GM20000 (cell line): ENCODE data around the gene RABEPK.

ENCODE experiments used
- DNase-seq: peaks from one replicate; pipeline ENCODE4 v3.0.0; 2012; ENCODE audit warnings: low spot score
- CTCF ChIP-seq: IDR thresholded peaks from 2 replicates; pipeline ENCODE4 v1.5.1; 2012; ENCODE audit warnings: mild to moderate bottlenecking, control low read depth; ENCODE audit errors: extremely low read depth, missing control alignments

RABEPK gene

DNA sequence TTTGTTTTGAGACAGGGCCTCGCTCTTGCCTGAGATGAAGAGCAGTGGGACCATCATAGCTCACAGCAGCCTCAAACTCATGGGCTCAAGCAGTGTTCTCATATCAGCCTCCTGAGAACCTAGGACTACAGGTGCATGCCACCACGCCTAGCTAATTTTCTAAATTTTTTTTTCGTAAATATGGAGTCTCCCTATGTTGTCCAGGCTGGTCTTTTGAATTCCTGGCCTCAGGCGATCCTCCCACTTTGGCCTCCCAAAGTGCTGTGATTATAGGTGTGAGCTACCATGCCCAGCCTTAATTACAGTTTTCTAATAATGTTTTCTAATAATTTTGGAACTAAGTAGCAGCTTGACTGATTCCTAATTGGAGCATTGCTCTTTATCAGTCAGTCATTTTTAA lies 76.4 kb downstream of the RABEPK start:
- no peak for DNase-seq

GRCh38 chr9:125277411-125277810 lies 77.1 kb downstream of the RABEPK start:
- no peak for DNase-seq

More for the DNA sequence above, 76.4 kb downstream of the RABEPK start:
- no peak for TF ChIP-seq CTCF

GRCh38 chr9:125280945-125281344 lies 80.6 kb downstream of the RABEPK start:
- no peak for DNase-seq
- TF ChIP-seq CTCF = no peak

More at GRCh38 chr9:125277411-125277810, 77.1 kb downstream of the RABEPK start:
- no peak for TF ChIP-seq CTCF
